RWPE1 (cell line): Measurements from ENCODE around the gene TMEM247.
A peak's percentile ranks its signal among the peaks of the same experiment; 100 is the strongest.

ENCODE experiments used
- CTCF ChIA-PET: fragments of 350-600 bp; sonication (Branson Sonifier 250); formaldehyde crosslinking; extraction: SDS; loops from one replicate; lab custom pipeline; 2021; lab: Yijun Ruan, JAX
- POLR2A ChIA-PET: fragments of 400-600 bp; formaldehyde crosslinking; extraction: SDS; loops from one replicate; lab custom pipeline; 2020; ENCODE audit warnings: antibody characterized with exemption; ENCODE audit not compliant: low non-redundant PET; lab: Yijun Ruan, JAX
- DNase-seq: peaks from one replicate; pipeline ENCODE4 v3.0.0; 2012; ENCODE audit warnings: low spot score
- H3K27ac ChIP-seq: fragments of 450-650 bp; 2 replicates; pipeline ENCODE4 v1.5.1; 2017
- TF ChIP-seq, protein P1 (sequence below): fragments of 450-650 bp; conservative IDR thresholded peaks from 2 replicates; pipeline ENCODE4 v1.5.1; 2017; ENCODE audit warnings: low read depth, mild to moderate bottlenecking

The TMEM247 gene

GRCh38 chr2:46461011-46461674 lies 18.2 kb upstream of the TMEM247 start:
- CTCF ChIA-PET, result interaction anchor here (0.6 to 1.0 kb wide), 4 partner anchors 34 to 468 kb away, joined by 3 to 5 read pairs (median 3); no protein-coding TSS in a partner anchor
- POLR2A ChIA-PET, result no interaction called here
- DNase-seq, result peak; percentile 59
- TF ChIP-seq, protein P1, sequence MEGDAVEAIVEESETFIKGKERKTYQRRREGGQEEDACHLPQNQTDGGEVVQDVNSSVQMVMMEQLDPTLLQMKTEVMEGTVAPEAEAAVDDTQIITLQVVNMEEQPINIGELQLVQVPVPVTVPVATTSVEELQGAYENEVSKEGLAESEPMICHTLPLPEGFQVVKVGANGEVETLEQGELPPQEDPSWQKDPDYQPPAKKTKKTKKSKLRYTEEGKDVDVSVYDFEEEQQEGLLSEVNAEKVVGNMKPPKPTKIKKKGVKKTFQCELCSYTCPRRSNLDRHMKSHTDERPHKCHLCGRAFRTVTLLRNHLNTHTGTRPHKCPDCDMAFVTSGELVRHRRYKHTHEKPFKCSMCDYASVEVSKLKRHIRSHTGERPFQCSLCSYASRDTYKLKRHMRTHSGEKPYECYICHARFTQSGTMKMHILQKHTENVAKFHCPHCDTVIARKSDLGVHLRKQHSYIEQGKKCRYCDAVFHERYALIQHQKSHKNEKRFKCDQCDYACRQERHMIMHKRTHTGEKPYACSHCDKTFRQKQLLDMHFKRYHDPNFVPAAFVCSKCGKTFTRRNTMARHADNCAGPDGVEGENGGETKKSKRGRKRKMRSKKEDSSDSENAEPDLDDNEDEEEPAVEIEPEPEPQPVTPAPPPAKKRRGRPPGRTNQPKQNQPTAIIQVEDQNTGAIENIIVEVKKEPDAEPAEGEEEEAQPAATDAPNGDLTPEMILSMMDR, result peak; percentile 98
- H3K27ac ChIP-seq, result peak overlapping the region; percentile 33

GRCh38 chr2:46461709-46462171 lies 17.6 kb upstream of the TMEM247 start:
- H3K27ac ChIP-seq, result no peak overlapping the region
- ChIA-PET POLR2A (no interaction called here), CTCF (interaction anchor here (1.0 kb wide), 2 partner anchors 75 to 468 kb away, joined by 4 read pairs; no protein-coding TSS in a partner anchor)
- DNase-seq, result no peak
- TF ChIP-seq, protein P1, result peak; percentile 67

DNA sequence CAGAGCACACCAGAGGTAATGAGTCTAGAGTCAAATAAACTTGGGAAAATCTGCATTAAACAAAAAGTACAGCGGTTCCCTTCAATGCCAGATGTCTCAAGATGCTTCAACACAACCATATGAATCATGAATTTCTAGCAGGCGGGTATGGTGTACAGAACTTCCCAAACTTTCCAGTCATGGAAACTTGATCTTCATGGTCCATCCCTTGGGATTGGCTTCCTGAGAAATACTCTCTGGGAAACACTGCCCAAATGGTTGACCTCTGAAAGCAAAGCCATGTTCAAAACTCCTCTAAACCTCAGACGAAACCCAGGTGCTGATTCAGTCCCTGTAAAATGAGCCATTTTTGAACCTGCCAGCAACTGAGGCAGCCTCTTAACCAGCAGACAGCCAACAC lies 16.4 kb upstream of the TMEM247 start:
- no peak overlapping the region for H3K27ac ChIP-seq
- TF ChIP-seq, protein P1, result no peak
- no peak for DNase-seq
- ChIA-PET CTCF (interaction anchor here (0.7 to 1.2 kb wide), 3 partner anchors 142 to 185 kb away, joined by 3 read pairs; no protein-coding TSS in a partner anchor), POLR2A (no interaction called here)

- CTCF ChIA-PET, result interaction anchor here (1.0 kb wide), 1 partner anchor 181 kb away, joined by 3 read pairs; no protein-coding TSS in a partner anchor
- POLR2A ChIA-PET, result no interaction called here
Measured at GRCh38 chr2:46469116-46469515, 10.2 kb upstream of the TMEM247 start.

GRCh38 chr2:46469700-46470099 lies 9.7 kb upstream of the TMEM247 start:
- ChIA-PET CTCF (no interaction called here), POLR2A (interaction anchor here (0.6 kb wide), 1 partner anchor 30 kb away, joined by 3 read pairs; no protein-coding TSS in a partner anchor)
- TF ChIP-seq, protein P1, result no peak
- H3K27ac ChIP-seq, result no peak overlapping the region
- no peak for DNase-seq

More at GRCh38 chr2:46469116-46469515, 10.2 kb upstream of the TMEM247 start:
- no peak for DNase-seq
- no peak overlapping the region for H3K27ac ChIP-seq
- TF ChIP-seq, protein P1, result no peak

DNA sequence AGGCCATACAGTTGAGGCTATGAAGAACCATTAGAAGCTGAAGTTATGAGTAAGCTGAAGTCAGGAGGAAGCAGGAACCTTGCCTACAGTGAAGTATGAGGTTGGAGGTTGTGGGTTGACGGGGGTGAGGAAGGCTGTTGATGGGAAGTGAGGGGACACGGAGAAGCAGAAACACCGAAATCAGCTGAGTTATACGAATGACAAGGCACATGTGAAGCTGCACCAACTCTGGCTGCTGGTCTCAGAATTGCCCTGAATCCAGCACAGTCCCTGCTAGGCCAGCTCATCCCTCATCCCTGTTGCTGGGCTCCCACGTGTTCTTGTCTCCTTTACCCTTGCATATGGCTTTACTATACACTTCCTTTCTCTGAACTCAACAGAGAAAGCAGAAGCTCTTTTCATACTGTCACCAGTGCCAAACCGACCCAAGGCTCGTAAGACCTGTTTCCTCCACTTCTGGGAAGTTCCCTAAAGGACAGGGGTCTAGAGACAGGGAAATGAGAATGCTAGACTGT lies 9.2 kb upstream of the TMEM247 start:
- CTCF ChIA-PET, result interaction anchor here (1.3 kb wide), 1 partner anchor 180 kb away, joined by 5 read pairs; no protein-coding TSS in a partner anchor
- no peak overlapping the region for H3K27ac ChIP-seq
- POLR2A ChIA-PET, result interaction anchor here (0.6 kb wide), 1 partner anchor 31 kb away, joined by 3 read pairs; no protein-coding TSS in a partner anchor
- TF ChIP-seq, protein P1, result no peak
- no peak for DNase-seq
